Measurements from ENCODE around the gene JPT1.

The JPT1 gene

DNA sequence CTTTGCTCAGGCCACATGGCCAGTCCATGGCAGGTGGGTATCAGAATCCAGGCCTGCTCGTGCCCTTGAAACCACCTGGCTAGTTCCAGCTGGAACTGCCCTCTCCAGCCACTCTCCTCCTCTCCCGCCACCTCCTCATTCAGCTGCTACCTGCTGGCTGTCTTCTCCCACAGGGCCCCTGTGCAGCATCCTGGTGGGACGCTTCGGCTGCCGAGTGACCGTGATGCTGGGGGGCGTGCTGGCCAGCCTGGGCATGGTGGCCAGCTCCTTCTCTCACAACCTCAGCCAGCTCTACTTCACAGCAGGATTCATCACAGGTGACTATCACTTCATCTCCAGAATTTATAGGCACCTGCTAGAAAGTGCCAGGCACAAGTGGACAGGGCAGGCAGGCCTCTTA is 56.4 kb downstream of the JPT1 start:
- H3K79me2 ChIP-seq (ENCODE audit: low read length) = no peaks in the 10 kb centered on the region
- no peaks in the 10 kb centered on the region for H4K20me1 ChIP-seq (ENCODE audit: insufficient read depth, low read length)
- H3K27ac ChIP-seq (ENCODE audit: low read length) = no peak overlapping the region
- no peaks in the 10 kb centered on the region; the same call in 1 of the 2 replicates for H3K27me3 ChIP-seq (replicated peaks; ENCODE audit: insufficient read depth, low read length)
- no peaks in the 10 kb centered on the region for H3K9me2 ChIP-seq (replicated peaks; ENCODE audit: insufficient read depth, low read length)
- H3K4me1 ChIP-seq (ENCODE audit: low read length) = no peaks in the 10 kb centered on the region
- H3K36me3 ChIP-seq (replicated peaks; ENCODE audit: insufficient read depth, low read length) = no peaks in the 10 kb centered on the region
- H3K9me3 ChIP-seq (replicated peaks; ENCODE audit: insufficient read depth, low read length) = no peaks in the 10 kb centered on the region
- H3K4me3 ChIP-seq (ENCODE audit: low read length) = no peak overlapping the region
- no peak for TF ChIP-seq EZH2phosphoT487 (IDR thresholded peaks at IDR 0.05; ENCODE audit: low read length)
- TF ChIP-seq, protein P1, sequence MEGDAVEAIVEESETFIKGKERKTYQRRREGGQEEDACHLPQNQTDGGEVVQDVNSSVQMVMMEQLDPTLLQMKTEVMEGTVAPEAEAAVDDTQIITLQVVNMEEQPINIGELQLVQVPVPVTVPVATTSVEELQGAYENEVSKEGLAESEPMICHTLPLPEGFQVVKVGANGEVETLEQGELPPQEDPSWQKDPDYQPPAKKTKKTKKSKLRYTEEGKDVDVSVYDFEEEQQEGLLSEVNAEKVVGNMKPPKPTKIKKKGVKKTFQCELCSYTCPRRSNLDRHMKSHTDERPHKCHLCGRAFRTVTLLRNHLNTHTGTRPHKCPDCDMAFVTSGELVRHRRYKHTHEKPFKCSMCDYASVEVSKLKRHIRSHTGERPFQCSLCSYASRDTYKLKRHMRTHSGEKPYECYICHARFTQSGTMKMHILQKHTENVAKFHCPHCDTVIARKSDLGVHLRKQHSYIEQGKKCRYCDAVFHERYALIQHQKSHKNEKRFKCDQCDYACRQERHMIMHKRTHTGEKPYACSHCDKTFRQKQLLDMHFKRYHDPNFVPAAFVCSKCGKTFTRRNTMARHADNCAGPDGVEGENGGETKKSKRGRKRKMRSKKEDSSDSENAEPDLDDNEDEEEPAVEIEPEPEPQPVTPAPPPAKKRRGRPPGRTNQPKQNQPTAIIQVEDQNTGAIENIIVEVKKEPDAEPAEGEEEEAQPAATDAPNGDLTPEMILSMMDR (IDR thresholded peaks at IDR 0.05; ENCODE audit: low read length) = no peak
- TF ChIP-seq EZH2 (optimal IDR thresholded peaks at IDR 0.05; ENCODE audit: low read depth, low read length) = no peak
- DNase-seq = no peak
- no peak overlapping the region for H3K9ac ChIP-seq (ENCODE audit: low read length)
- no peaks in the 10 kb centered on the region for H3F3A ChIP-seq (ENCODE audit: insufficient read depth, low read length)
- H3K4me2 ChIP-seq (ENCODE audit: low read depth, low read length) = no peak overlapping the region
- H2AFZ ChIP-seq (ENCODE audit: low read length) = no peak overlapping the region

- DNase-seq = no peak
- no peak overlapping the region for H3K9ac ChIP-seq (ENCODE audit: low read length)
- no peak overlapping the region for H3K4me3 ChIP-seq (ENCODE audit: low read length)
- no peaks in the 10 kb centered on the region for H4K20me1 ChIP-seq (ENCODE audit: insufficient read depth, low read length)
- no peak for TF ChIP-seq EZH2phosphoT487 (IDR thresholded peaks at IDR 0.05; ENCODE audit: low read length)
- TF ChIP-seq, protein P1 (IDR thresholded peaks at IDR 0.05; ENCODE audit: low read length) = no peak
- no peak for TF ChIP-seq EZH2 (optimal IDR thresholded peaks at IDR 0.05; ENCODE audit: low read depth, low read length)
- no peaks in the 10 kb centered on the region for H3K36me3 ChIP-seq (replicated peaks; ENCODE audit: insufficient read depth, low read length)
- no peaks in the 10 kb centered on the region; the same call in 1 of the 2 replicates for H3K27me3 ChIP-seq (replicated peaks; ENCODE audit: insufficient read depth, low read length)
- no peaks in the 10 kb centered on the region for H3K4me1 ChIP-seq (ENCODE audit: low read length)
- H3F3A ChIP-seq (ENCODE audit: insufficient read depth, low read length) = no peaks in the 10 kb centered on the region
- H3K27ac ChIP-seq (ENCODE audit: low read length) = no peak overlapping the region
- no peak overlapping the region for H3K4me2 ChIP-seq (ENCODE audit: low read depth, low read length)
- H3K79me2 ChIP-seq (ENCODE audit: low read length) = no peaks in the 10 kb centered on the region
- no peak overlapping the region for H2AFZ ChIP-seq (ENCODE audit: low read length)
- H3K9me2 ChIP-seq (replicated peaks; ENCODE audit: insufficient read depth, low read length) = no peaks in the 10 kb centered on the region
- no peaks in the 10 kb centered on the region for H3K9me3 ChIP-seq (replicated peaks; ENCODE audit: insufficient read depth, low read length)
Measured at GRCh38 chr17:75096082-75096625, 58.2 kb downstream of the JPT1 start.

GRCh38 chr17:75094871-75095399 is 59.4 kb downstream of the JPT1 start:
- TF ChIP-seq, protein P1 (IDR thresholded peaks at IDR 0.05; ENCODE audit: low read length) = no peak
- no peak for TF ChIP-seq EZH2phosphoT487 (IDR thresholded peaks at IDR 0.05; ENCODE audit: low read length)
- no peak for TF ChIP-seq EZH2 (optimal IDR thresholded peaks at IDR 0.05; ENCODE audit: low read depth, low read length)
- no peaks in the 10 kb centered on the region for H3K9me3 ChIP-seq (replicated peaks; ENCODE audit: insufficient read depth, low read length)
- no peak overlapping the region for H3K27ac ChIP-seq (ENCODE audit: low read length)
- no peaks in the 10 kb centered on the region; the same call in 1 of the 2 replicates for H3K27me3 ChIP-seq (replicated peaks; ENCODE audit: insufficient read depth, low read length)
- H4K20me1 ChIP-seq (ENCODE audit: insufficient read depth, low read length) = no peaks in the 10 kb centered on the region
- no peak overlapping the region for H3K4me3 ChIP-seq (ENCODE audit: low read length)
- H2AFZ ChIP-seq (ENCODE audit: low read length) = no peak overlapping the region
- H3K4me2 ChIP-seq (ENCODE audit: low read depth, low read length) = no peak overlapping the region
- H3K9ac ChIP-seq (ENCODE audit: low read length) = no peak overlapping the region
- no peaks in the 10 kb centered on the region for H3K36me3 ChIP-seq (replicated peaks; ENCODE audit: insufficient read depth, low read length)
- H3K9me2 ChIP-seq (replicated peaks; ENCODE audit: insufficient read depth, low read length) = no peaks in the 10 kb centered on the region
- H3F3A ChIP-seq (ENCODE audit: insufficient read depth, low read length) = no peaks in the 10 kb centered on the region
- H3K4me1 ChIP-seq (ENCODE audit: low read length) = no peaks in the 10 kb centered on the region
- H3K79me2 ChIP-seq (ENCODE audit: low read length) = no peaks in the 10 kb centered on the region
- no peak for DNase-seq
